DOHH2 (cell line): ENCODE data around the gene SCFD2.

Experiments
- EZH2phosphoT487 ChIP-seq: fragments of 200-600 bp; sonication (generic); IDR thresholded peaks from 2 replicates; pipeline ENCODE4 v1.6.1; 2017; ENCODE audit warnings: borderline replicate concordance, mild to moderate bottlenecking, antibody characterized with exemption, low read length, moderate library complexity, mixed read lengths
- TF ChIP-seq, protein P1 (sequence below): fragments of 200-600 bp; sonication (generic); IDR thresholded peaks from one replicate; pipeline ENCODE4 v1.5.1; 2014; ENCODE audit warnings: antibody characterized with exemption, mild to moderate bottlenecking, low read depth, low read length; ENCODE audit not compliant: poor library complexity, severe bottlenecking

DNA sequence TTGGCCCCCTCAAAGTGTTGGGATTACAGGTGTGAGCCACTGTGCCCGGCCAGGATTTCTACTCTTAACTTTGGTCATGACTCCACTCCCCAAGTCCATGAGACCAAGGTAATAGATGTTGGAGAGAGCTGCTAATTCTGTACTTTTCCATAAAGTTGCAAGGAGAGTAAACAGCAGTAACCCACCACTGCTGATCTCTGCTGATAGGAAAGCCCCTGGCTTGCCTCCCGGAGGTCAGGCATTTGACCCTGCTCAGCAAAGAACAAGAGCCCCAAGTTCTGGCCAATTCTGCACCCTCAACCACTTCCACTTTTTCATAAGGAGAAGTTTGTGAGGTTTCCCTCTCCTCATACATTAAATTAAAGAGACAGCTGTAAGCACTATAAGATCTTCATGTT, 360.7 kb downstream of the SCFD2 start:
- TF ChIP-seq, protein P1, sequence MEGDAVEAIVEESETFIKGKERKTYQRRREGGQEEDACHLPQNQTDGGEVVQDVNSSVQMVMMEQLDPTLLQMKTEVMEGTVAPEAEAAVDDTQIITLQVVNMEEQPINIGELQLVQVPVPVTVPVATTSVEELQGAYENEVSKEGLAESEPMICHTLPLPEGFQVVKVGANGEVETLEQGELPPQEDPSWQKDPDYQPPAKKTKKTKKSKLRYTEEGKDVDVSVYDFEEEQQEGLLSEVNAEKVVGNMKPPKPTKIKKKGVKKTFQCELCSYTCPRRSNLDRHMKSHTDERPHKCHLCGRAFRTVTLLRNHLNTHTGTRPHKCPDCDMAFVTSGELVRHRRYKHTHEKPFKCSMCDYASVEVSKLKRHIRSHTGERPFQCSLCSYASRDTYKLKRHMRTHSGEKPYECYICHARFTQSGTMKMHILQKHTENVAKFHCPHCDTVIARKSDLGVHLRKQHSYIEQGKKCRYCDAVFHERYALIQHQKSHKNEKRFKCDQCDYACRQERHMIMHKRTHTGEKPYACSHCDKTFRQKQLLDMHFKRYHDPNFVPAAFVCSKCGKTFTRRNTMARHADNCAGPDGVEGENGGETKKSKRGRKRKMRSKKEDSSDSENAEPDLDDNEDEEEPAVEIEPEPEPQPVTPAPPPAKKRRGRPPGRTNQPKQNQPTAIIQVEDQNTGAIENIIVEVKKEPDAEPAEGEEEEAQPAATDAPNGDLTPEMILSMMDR = no peak
- no peak for TF ChIP-seq EZH2phosphoT487
